Activated T-helper 1 cell treated with anti-CD3 and anti-CD28 coated beads, Interleukin-12 subunit alpha, Interleukin-12 subunit beta, Interleukin-2, Interleukin-4 antibody, amounts not matched to agents 30 ng/mL and 10 ng/mL and 1 ng/mL, durations not matched to agents 14 hours and 24 hours and 36 hours (primary cell): ENCODE measurements around the gene IL13. TPM values are rescaled to one million over a fixed set of nuclear protein-coding genes. Genes with fewer than 3 reads are reported as not detected.

Experiments
- DNase-seq: peaks from one replicate; pipeline ENCODE4 v3.0.0; 2021; ENCODE audit warnings: low spot score
- H3K27ac Mint-ChIP-seq: one replicate; pipeline ENCODE4 v1.8.0; 2021; ENCODE audit warnings: mild to moderate bottlenecking, mixed read lengths
- H3K27me3 Mint-ChIP-seq: one replicate; pipeline ENCODE4 v1.8.0; 2022; ENCODE audit warnings: mild to moderate bottlenecking, moderate library complexity, mixed read lengths; ENCODE audit not compliant: insufficient read depth
- H3K36me3 Mint-ChIP-seq: one replicate; pipeline ENCODE4 v1.8.0; 2021; ENCODE audit warnings: low read depth, mixed read lengths
- H3K4me1 Mint-ChIP-seq: one replicate; pipeline ENCODE4 v1.8.0; 2021; ENCODE audit warnings: low read depth, mixed read lengths
- H3K4me3 Mint-ChIP-seq: one replicate; pipeline ENCODE4 v1.8.0; 2021; ENCODE audit warnings: mild to moderate bottlenecking, moderate library complexity, mixed read lengths
- H3K9me3 Mint-ChIP-seq: one replicate; pipeline ENCODE4 v1.8.0; 2021; ENCODE audit warnings: mixed read lengths
- intact Hi-C: fragments of 100-400 bp; cut with micrococcal nuclease; formaldehyde crosslinking; loops from one replicate; pipeline ENCODE4 v1.15.1; 2024
- total RNA-seq: library from RNA; stranded (reverse); gene quantifications from 2 replicates; pipeline ENCODE4 v1.2.3, GENCODE V29; 2022

Gene IL13
- total RNA-seq, 1 donor from 2014 or later = 308 TPM

DNA sequence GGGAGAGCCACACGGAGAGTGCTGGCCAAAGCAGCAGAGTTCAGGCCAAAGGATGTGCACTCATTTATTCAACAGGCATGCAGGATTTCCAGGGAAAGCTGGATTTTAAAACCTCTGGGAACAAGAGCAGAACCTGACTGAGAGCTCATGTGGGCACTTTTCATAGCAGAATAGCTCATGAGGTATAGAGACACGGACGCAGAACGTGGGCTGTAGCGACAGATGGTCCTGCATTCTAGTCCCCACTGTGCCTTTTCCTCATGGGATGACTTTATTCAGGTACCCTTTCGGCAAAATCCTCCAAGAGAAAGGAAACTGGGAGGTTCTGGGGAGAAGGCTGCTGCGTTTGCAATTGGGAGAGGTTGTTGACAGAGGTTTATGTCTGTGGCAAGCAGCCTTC is 21.2 kb downstream of the IL13 start:
- intact Hi-C loops = no loop called here
- Mint-ChIP-seq H3K4me1 (peaks cover 31% of the 10 kb centered on the region), H3K27me3 (no peaks in the 10 kb centered on the region), H3K36me3 (peaks cover 11% of the 10 kb centered on the region), H3K27ac (no peak overlapping the region), H3K9me3 (no peaks in the 10 kb centered on the region), H3K4me3 (no peak overlapping the region)
- no peak for DNase-seq

DNA sequence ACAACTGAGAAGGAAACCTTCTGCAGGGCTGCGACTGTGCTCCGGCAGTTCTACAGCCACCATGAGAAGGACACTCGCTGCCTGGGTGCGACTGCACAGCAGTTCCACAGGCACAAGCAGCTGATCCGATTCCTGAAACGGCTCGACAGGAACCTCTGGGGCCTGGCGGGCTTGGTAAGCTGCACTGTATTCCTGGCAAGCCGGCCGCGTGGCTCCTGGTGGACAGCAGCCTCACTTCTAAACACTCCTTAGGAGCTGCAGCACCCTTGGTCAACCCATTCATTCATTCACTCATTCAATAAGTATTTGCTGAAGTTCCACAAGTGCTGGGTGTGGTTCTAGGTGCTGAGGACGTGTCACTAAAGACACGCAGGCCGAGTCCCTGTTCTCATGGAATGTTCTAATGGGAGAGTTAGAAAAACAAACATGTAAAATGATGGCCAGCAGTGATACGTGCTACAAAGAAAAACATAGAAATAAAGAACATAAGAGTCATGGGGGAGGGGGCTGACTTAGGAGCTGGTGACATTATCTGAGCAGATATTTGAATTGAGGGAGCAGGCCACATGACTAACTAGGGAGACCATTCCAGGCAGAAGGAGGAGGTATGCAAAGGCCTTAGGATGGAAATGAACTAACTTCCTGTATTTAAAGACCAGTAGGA is 21.9 kb downstream of the IL13 start:
- intact Hi-C loops = no loop called here
- Mint-ChIP-seq H3K9me3 (no peaks in the 10 kb centered on the region), H3K27me3 (no peaks in the 10 kb centered on the region), H3K36me3 (peaks cover 12% of the 10 kb centered on the region), H3K27ac (no peak overlapping the region), H3K4me1 (peaks cover 31% of the 10 kb centered on the region), H3K4me3 (no peak overlapping the region)
- no peak for DNase-seq

DNA sequence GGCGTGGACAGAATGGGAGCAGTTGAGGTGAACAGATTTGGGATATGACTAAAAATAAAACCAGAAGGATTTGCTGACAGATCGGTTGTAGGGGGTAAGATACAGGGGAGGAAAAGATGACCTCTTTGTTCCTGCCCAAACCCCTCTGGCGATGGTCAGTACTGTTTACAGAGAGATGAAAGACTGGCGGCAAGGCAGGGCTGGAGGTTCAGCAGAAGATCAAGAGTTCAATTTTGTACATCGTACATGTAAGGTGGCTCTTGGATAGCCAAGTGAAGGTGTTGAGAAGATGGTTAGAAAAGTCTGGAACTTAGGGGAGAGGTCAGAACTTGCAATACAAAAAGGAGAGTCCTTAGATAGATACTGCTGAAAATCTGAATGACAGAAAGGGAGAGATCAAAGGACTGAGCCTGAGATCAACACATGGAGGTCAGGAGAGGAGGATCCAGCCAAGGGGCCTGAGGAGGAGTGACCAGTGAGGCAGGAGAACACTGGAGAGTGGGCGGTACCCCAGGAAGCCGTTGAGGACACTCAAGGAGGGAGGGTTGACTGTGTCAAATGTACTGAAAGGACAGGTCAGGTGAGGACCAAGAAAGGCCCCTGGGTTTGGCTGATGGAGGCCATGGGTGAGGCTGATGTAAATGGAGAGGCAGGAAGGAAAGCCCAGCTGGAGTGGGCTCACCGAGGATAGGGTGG is 23.0 kb downstream of the IL13 start:
- no peak for DNase-seq
- H3K4me3 Mint-ChIP-seq = no peak overlapping the region
- H3K36me3 Mint-ChIP-seq = peaks cover 17% of the 10 kb centered on the region
- intact Hi-C loops = no loop called here
- H3K9me3 Mint-ChIP-seq = no peaks in the 10 kb centered on the region
- no peaks in the 10 kb centered on the region for H3K27me3 Mint-ChIP-seq
- H3K27ac Mint-ChIP-seq = no peak overlapping the region
- peaks cover 27% of the 10 kb centered on the region for H3K4me1 Mint-ChIP-seq

DNA sequence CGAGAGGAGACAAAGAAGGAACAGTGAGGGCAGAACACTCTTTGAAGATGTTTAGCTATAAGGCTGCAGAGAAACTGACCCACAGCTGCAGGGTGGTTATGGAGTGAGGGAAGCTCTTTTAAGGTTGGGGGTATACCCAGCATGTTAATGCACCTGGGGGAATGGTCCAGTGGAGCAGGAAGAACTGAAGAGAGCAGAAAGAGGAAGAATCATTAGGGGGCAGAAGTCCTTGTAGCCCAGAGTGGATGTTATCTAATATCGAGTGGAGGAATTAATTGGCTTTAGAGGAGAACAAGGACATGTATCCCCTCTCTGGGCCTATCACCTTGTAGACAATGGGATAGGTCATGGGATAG is 23.5 kb downstream of the IL13 start:
- Mint-ChIP-seq H3K4me1 (peaks cover 22% of the 10 kb centered on the region), H3K27ac (no peak overlapping the region), H3K27me3 (no peaks in the 10 kb centered on the region), H3K36me3 (peaks cover 17% of the 10 kb centered on the region), H3K4me3 (no peak overlapping the region), H3K9me3 (no peaks in the 10 kb centered on the region)
- intact Hi-C loops = no loop called here
- no peak for DNase-seq

DNA sequence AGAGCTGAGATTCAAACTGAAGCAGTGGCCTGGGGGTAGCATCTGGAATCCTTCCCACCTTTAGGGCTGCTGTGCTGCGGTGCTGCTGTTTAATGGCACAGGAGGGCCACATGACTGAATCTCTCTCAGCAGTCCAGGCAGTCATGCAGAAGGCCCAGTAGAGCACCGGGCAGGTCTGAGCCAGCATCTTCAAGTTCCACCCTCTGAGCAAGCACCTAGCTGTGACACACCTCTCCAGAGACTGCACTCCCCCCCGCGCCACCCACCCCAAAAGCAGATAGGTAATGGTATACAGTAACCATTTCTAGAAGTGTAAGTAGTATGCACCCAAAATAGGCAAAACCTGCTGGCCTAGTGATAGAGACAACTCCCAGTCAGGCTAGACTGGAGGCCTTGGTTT is 24.0 kb downstream of the IL13 start:
- Mint-ChIP-seq H3K9me3 (no peaks in the 10 kb centered on the region), H3K4me1 (peaks cover 16% of the 10 kb centered on the region)

DNA sequence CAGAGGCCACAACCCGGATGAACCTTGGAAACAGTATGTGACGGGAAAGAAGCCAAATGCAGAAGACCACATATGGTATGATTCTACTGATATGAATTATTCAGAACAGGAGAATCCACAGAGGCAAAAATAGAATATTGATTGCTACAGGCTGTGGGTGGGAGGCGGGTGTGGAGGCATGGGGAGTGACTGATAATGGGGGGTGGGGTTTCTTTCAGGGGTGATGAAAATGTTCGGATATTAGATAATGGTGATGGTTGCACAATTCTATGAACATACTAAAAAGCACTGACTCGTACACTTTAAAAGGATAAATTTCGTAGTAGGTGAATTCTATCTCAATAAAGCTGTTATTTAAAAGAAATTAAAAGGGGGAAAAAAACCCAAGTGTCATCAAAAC is 26.5 kb downstream of the IL13 start:
- H3K27ac Mint-ChIP-seq = no peak overlapping the region
- H3K9me3 Mint-ChIP-seq = no peaks in the 10 kb centered on the region
- peaks cover 23% of the 10 kb centered on the region for H3K36me3 Mint-ChIP-seq
- no peaks in the 10 kb centered on the region for H3K27me3 Mint-ChIP-seq
- no peak overlapping the region for H3K4me3 Mint-ChIP-seq
- peaks cover 32% of the 10 kb centered on the region for H3K4me1 Mint-ChIP-seq
- intact Hi-C loops = no loop called here
- DNase-seq = no peak

More for the DNA sequence above, 24.0 kb downstream of the IL13 start:
- intact Hi-C loops = no loop called here
- Mint-ChIP-seq H3K27ac (no peak overlapping the region), H3K36me3 (peaks cover 17% of the 10 kb centered on the region), H3K27me3 (no peaks in the 10 kb centered on the region), H3K4me3 (no peak overlapping the region)
- DNase-seq = no peak

DNA sequence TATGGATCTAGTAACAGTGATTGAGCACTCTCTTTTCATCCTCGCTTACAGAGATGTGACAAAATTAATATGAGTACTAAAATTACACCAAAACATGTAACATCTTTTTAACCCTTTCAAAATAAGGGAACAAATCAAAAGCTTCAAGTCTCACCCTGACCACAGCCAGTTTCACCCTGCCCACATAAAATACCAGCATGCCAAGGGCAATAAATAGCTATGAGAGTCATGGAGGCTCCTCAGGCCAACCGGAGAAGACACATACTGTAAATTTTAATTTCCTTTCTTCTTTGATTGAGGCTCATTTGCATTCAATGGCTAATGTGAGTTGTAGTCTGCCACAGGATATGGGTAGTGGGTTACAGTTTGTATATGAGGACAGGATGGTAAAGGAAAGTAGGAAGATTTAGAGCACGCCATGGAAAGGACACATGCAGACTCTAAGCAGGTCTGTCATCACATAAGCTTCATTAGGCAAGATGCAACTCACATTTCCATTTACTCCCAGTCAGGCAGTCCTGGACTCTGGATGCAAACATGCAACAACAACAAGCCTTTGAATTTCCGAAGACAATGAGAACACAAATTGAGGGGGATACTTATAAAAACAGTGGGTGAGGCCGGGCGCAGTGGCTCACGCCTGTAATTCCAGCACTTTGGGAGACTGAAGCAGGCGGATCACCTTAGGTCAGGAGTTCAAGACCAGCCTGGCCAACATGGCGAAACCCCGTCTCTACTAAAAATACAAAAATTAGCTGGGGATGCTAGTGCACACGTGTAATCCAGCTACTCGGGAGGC is 27.1 kb downstream of the IL13 start:
- Mint-ChIP-seq H3K4me3 (no peak overlapping the region), H3K27me3 (no peaks in the 10 kb centered on the region), H3K9me3 (no peaks in the 10 kb centered on the region), H3K36me3 (peaks cover 21% of the 10 kb centered on the region), H3K4me1 (peaks cover 34% of the 10 kb centered on the region), H3K27ac (peak overlapping the region; percentile 49)
- intact Hi-C loops = no loop called here
- DNase-seq = no peak

DNA sequence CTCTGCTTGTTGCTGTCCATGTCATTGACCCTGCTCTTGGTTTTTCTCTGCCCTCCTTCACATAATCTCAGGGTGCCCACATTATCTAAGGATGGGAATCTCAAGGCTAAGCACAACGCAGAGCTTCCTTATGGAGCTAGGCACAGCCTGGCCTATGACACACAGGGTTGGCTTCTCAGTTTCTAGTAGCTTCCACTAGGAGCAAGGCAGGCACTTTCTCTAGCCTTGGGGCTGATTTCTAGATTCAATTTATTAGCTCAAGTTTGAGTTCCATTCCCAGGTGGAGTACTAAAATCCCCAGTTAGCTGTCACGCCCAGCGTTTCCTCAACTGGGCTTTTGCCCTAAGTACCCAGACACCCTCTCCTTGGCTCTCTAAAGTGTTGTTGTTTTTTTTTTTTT is 28.2 kb downstream of the IL13 start:
- Mint-ChIP-seq H3K27me3 (no peaks in the 10 kb centered on the region), H3K4me1 (peaks cover 34% of the 10 kb centered on the region), H3K4me3 (no peak overlapping the region), H3K36me3 (peaks cover 18% of the 10 kb centered on the region), H3K27ac (peak overlapping the region; percentile 42), H3K9me3 (no peaks in the 10 kb centered on the region)
- DNase-seq = no peak
- intact Hi-C loops = no loop called here

DNA sequence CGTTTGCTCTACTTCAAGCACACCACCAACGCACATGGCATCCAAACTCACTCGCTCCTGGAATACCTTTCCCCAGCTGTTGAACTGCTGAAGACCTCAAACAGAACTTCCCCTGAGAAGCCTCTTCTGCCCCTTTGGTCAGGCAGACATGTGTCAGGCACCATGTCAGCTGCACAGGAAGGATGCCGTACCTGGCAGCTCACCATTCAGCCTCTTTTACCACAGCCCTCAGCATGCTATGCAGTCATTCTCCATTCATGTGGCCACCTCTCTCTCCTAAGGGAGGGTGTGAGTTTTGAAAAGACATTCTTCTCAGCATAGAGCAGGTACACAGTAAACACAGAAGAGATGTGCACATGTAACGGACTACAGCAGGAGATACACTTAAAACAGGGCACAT is 30.0 kb downstream of the IL13 start:
- intact Hi-C loops = loop anchor here (1.0 to 2.0 kb wide), 3 partner anchors 14 to 47 kb away; no protein-coding TSS in a partner anchor
- Mint-ChIP-seq H3K36me3 (peaks cover 22% of the 10 kb centered on the region), H3K4me3 (peak overlapping the region; percentile 1), H3K4me1 (peaks cover 42% of the 10 kb centered on the region), H3K27me3 (no peaks in the 10 kb centered on the region), H3K9me3 (no peaks in the 10 kb centered on the region), H3K27ac (peak overlapping the region; percentile 57)
- DNase-seq = peak; percentile 52

DNA sequence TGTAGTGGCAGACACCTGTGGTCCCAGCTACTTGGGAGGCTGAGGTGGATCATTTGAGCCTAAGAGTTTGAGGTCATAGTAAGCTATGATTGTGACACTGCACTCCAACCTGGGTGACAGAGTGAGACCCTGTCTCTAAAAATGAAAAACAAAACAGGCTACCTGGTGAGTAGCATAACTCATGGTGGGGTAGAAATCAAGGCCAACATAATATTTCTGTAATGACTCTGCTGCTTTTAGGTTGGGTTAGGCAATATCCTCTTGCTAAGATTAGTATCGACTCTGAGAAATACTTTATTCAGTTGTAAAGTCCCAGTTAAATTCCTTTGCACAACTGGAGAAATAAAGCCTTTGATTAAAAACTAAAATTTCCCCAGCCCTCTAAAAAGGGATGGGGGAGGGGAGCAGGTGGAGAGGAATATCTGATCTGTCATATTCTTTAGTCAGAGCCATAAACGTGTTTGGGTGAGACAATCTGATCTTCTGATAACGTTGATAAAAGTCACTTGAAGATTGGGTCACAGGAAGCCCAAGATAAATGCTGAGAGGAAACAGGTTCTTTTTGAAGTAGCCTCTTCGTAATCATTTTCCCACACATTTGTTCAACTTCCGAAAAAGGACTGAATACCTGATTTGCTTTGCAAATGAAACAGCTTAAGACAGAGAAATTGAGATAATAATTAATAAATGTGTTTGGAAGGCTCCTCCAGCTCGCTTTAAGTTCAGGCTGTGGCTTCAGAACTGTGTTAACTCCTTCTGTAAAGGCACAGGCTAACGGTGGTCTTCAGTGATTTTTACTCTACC is 30.8 kb downstream of the IL13 start:
- intact Hi-C loops = loop anchor here (1.0 to 2.0 kb wide), 3 partner anchors 14 to 48 kb away; no protein-coding TSS in a partner anchor
- no peaks in the 10 kb centered on the region for H3K27me3 Mint-ChIP-seq
- no peaks in the 10 kb centered on the region for H3K9me3 Mint-ChIP-seq
- H3K4me1 Mint-ChIP-seq = peaks cover 42% of the 10 kb centered on the region
- H3K4me3 Mint-ChIP-seq = no peak overlapping the region
- DNase-seq = no peak
- peak overlapping the region; percentile 70 for H3K27ac Mint-ChIP-seq
- peaks cover 24% of the 10 kb centered on the region for H3K36me3 Mint-ChIP-seq

DNA sequence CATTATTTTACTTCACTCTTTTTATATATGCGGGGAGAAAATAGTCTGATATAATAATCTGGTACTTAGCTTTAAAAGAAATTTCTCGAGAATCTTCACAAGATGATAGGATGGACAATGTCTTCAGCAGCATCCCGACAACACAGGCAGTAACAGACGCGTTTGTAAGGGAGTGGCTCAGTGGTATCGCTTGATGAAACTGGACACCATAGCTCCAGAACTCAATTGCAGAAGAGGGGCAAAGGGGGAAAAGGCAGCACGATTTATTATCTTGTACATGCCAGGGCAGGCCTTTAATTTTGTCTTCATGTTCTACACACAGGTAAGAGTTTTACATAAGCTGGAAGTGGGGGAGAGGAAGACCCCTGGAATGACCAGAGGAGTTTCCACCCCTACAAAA is 31.5 kb downstream of the IL13 start:
- DNase-seq = no peak
- intact Hi-C loops = loop anchor here (2.0 kb wide), 1 partner anchor 49 kb away; no protein-coding TSS in a partner anchor
- Mint-ChIP-seq H3K27ac (peak overlapping the region; percentile 31), H3K9me3 (no peaks in the 10 kb centered on the region), H3K27me3 (no peaks in the 10 kb centered on the region), H3K4me3 (no peak overlapping the region), H3K4me1 (peaks cover 38% of the 10 kb centered on the region), H3K36me3 (peaks cover 24% of the 10 kb centered on the region)

DNA sequence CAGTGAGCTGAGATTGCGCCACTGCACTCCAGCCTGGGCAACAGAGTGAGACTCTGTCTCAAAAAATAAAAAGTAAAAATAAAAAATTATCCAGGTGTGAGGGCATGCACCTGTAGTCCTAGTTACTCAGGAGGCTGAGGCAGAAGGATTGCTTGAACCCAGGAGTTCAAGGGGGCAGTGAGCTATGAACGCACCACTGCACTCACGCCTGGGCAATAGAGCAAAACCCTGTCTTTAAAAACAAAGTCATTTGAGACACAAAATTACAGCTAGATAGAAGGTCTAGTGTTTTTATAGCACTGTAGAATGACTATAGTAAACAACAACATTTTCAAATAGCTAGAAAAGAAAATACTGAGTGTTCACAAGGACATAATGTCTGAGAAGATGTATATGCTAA is 32.2 kb downstream of the IL13 start:
- Mint-ChIP-seq H3K4me1 (peaks cover 32% of the 10 kb centered on the region), H3K9me3 (no peaks in the 10 kb centered on the region), H3K4me3 (no peak overlapping the region), H3K27me3 (no peaks in the 10 kb centered on the region), H3K27ac (no peak overlapping the region), H3K36me3 (peaks cover 23% of the 10 kb centered on the region)
- intact Hi-C loops = no loop called here
- DNase-seq = no peak
